DMS53 treated with DMSO at 0.1 percent for 48 hours (cell line): ENCODE results near the gene AKT3.

Experiments used
- DNase-seq: peaks from one replicate; lab custom pipeline; 2025; ENCODE audit not compliant: unreplicated experiment; lab: John Stamatoyannopoulos, UW

The AKT3 gene

DNA sequence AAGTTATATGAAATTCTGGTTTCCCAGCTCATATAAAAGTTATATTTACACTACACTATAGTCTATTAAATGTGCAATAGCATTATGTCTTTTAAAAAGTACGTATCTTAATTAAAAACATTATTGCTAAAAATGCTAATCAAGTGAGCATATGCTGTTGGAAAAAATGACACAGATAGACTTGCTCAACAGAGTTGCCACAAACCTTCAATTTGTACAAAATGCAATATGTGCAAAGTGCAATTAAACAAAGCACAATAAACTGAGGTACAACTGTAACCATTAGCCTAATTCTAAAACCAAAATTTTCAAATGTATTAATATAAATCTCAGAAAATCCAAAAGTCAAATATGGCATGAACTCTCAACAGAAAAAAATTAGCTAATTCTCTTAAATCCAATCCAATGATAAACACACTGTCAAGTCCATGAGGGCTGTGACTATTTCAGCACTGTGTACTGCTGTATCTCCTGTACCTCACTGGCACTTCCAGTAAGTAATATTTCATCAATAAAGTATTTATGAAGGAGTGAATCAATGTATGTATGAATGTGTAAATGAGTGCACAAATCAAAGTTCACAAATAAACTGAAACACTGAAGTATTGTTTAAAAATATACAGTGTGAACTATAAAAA is 116.3 kb downstream of the AKT3 start:
- DNase-seq: no peak

DNA sequence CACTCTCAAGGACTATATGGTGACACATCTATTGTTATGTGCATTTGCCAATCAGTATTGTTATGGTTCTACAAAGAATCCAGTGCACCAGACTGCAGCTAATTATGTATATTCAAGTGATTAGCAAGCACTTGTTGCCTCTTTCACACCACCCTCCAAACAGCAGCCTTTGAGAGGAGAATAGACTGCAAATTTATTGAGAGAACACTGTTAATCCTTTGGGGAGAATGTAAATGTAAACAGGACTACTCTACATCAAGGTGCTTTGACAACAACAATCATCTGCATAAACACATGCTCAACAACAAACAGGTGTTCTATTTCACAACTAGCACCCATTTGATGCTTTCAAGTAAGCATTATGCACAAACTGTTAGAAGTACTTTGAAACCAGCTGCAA is 117.4 kb downstream of the AKT3 start:
- peak; percentile 49 for DNase-seq

DNA sequence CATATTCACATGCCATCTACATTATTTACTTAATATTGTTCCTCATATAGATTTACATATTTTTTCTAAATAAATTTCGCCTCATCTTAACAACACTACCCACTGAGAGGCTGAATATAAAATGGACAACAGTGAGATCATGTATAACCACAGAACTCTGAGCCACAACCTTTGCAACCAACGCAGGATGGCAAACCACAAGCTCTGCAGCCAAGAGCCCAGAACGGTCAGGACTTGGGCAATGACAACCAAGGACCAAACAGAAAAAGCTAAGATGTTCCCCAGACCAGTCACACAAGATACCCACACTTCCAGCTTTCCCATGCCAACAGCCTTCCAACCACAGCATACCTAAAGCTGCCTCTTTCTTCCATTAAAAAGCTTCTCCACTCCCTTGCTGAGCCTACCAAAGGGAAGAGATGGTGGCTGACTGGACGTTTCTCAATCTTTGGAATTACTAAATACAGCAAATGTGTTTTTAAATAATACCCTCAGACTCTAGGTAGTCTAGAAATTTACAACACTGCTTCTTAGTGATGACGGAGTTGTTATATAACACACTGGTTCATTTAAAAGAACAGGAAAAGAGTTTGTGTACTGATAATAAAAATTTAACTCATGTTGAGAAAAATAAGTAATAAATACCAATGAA is 117.9 kb downstream of the AKT3 start:
- DNase-seq: no peak

DNA sequence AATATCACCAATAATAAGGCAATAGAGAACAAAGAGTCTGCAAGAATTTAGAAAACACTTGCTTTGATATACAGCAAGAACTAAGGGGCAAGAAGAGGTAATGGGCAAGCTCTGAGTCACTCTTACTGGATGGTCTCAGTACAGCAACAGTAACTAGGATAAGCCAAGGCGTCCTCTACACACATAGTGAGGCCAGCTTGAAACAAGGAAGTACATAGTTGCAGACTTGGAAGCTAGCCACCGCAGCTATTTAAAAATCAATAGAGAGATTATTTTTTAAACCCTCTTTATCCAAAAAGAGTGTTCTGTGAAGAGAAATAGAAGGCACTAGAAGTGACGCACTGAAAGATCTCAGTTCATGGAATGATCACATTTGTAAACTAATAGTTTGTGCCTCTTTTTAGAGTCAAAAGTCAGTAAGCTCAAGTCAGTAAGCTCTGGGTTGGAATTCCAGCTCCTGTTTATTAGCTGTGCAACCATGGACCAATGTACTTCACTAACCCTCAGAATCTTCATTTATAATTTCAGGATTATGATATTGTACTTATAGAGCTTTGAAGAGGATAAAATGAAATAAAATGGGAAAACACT is 118.6 kb downstream of the AKT3 start:
- DNase-seq: no peak

DNA sequence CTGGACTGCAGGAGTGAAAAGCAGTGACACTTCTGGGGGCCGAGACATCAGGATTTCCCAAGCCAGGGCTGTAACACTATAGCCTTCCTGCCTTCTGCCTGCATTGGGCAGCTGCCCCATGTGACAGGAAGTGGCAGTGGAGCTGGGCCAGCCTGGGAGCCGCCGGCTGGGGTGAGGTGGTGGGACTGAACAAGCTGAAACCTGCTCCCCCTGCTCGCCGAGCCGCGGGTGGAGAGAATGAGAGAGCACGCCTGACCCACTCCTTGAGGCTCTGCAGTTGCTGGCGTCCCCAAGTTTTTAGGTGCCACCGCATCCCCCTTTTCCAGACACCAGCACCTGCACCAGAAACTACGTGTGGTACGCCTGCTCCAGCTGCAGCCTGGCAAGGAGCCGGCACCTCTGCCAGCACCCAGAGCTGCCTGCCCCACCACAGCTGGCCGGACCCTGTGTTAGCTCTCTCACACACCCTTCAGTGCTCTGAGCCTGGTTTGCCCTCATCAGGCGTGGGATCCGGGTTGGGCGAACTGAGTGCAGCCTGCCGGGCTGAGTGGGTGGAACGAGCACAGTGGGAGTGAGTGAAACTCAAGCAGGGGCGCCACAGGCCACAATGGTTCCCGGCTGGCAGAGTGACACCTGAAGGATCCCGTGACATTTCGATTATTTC is 119.4 kb downstream of the AKT3 start:
- DNase-seq: no peak

DNA sequence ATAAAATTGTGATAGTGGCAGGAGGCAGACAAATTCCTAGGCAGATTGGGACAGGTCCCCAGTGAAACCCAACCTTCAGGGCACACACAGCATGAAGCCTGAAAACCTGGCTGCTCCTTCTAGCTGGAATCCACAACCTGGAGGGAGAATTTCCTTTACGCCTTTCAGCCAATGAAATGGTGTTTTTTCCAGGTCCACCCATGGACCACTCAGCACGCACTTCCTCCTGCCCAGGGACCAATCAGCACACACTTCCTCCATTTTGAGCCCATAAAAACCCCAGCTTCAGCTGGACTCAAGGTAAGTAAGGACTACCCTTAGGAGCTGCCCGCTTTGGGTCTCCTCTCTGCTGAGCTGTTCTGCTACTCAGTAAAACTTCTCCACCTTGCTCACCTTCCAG is 120.1 kb downstream of the AKT3 start:
- no peak for DNase-seq

DNA sequence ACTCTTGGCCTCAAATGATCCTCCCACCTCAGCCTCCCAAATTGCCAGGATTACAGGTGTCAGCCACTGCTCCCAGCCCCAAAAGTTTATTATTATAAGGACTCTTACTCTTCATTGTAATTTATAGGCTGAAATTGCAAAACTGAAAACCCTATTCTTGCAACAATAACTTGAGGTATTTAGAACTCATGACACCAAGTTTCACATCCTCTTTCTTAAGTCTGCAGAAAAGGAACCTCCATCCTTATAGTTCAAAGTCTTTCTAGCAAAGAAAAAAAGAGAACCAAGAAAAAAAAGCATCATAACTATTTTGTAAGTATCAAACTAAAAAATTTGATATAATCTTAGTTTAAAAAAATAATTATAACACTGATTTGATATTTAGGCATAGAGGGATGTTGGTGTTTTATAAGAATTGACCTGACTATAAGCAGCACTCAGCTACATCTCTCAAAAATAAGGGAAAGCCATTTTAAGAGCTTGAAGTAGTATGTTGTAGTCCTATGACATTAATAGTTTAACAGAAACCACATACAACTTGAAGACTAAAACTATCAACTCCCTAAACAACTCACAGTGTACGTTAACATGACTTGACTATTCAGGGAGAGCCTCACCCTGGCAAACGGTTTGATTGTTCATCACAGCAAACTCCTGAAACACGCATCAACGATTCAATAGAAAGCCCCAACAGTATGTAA is 122.4 kb downstream of the AKT3 start:
- DNase-seq: no peak

DNA sequence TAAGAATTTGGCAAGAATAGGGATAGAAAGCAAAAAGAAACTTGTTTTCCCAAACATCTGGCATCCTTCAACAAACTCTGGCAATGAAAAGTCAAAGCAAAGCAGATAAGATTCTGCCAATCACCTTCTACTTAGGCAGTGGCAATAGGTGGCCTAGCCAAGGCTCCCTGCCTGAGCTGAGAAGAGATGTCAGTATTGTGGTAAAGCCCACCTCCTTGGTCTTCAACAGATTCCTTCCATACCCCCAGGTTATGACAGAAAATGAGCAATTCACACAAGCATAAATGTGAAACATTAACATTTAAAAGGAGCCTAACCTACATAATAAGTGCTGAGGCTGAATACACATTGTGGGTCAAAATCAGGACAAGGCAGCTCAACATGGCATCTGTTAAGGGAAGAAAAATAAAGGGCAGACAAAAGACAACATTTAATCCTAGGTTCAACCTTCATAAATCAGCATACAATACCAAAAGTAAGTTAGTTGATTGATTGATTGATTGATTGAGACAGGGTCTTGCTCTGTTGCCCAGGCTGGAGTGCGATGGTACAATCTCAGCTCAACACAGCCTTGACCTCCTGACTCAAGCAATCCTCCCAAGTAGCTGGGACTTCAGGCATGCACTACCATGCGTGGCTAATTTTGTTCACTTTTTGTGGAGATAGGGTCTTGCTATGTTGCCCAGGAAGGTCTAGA is 123.1 kb downstream of the AKT3 start:
- no peak for DNase-seq

DNA sequence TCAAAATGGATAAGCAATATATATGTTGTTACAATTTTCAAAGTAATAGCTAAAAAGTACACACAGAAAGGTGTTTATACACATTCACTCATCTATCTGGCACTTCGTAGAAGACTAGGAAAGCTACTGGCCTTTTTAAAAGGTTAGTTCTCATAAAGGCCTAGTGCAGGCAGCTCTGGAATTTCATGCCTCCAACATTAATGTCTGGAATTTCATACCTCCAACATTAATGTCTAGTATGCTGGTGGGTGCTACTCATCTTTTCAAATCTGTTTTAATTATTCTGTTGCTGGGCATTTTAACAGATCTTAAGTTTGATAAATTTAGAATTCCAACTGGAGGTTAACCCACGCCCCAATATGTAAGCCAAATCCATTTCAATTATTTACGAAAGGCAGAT is 124.2 kb downstream of the AKT3 start:
- no peak for DNase-seq

DNA sequence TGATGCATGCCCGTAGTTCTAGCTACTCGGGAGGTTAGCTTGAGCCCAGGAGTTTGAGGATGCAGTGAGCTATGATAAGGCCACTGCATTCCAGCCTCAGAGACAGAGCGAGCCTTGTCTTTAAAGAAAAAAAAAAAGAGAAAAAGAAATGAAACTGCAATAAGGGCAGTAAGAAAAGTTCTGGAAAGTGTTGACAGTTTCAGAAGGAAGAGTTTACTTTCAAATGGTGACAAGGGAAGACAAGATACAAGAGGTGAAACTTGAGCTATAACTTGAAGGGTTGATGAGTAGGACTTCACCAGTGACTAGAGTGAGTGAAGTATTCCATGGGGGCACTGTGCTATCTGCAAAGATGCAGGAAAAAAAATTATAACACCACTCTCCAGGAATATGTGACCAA is 125.0 kb downstream of the AKT3 start:
- DNase-seq: no peak

DNA sequence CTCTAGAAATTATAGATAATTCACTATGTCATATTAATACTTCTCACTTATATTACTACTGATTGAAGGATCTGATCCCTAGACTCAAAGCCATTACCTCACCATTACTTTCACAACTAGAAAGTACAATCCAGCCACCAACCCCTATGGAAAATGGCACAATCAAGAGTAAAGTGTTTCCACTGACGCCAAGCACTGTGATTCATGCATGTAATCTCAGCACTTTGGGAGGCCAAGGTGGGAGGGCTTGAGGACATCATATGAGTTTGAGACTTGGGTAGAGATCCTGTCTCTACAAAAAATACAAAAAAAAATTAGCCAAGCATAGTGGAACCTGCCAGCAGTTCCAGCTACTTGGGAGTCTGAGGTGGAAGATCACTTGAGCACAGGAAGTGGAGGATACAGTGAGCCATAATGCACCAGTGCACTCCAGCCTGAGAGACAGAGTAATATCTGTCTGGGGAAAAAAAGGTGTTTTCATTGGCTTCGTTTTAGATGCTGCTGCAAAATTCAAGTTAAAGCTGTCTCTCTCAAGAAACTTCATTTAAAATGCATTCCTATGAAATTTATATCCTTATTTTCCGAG is 126.5 kb downstream of the AKT3 start:
- no peak for DNase-seq

DNA sequence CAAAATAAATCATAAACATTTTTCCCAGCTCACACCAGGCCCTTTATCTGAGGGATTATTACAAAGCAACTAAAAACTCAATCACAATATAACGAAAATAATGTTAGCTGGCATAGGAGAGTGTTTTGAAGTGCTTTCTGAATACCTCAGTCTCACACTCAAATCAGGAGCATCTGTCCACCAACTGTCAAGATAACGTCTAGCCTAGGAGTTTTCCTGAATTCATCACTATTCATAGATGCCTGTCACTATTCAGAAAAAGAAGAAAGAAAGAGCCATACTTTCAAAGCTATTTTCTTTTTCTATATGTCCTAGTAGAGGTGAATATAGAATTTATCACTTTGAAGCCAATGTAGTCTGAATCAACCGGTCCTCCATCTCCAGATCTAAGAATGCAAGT is 127.0 kb downstream of the AKT3 start:
- no peak for DNase-seq

DNA sequence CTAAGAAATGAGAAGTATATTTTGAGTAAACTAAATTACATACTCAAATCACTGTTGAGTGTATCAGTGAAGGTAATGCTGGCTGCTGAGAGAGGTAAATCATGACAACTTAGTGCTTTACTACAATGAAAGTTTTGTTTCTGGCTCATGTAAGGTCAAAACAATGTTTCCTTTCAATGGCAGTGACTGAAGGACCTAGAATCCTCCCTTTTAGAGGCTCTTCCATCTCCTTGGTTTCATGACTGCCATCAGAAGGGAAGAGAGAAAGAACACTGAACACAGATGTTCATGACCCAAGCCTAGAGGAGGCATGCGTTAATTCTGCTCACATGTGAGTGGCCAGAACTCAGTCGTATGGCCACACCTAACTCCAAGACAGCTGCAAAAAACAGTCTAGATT is 130.6 kb downstream of the AKT3 start:
- no peak for DNase-seq

DNA sequence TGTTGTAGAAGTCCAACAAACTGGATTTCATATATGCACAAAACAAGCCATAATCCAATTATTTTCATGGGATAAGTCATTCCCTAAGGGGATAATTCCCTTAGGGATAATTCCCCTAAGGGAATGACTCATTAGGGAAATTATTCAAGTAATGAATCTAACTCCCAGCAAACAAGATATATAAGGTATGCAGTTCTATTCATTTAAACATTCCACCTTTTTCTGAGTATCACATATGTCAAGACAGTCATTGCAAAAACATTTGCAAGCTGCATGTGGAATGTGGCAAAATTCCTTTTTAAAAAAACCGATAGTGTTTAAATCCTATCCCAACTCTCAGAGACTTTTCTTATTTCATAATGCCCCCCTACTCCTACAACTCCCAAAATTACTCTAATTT is 131.2 kb downstream of the AKT3 start:
- DNase-seq: no peak

DNA sequence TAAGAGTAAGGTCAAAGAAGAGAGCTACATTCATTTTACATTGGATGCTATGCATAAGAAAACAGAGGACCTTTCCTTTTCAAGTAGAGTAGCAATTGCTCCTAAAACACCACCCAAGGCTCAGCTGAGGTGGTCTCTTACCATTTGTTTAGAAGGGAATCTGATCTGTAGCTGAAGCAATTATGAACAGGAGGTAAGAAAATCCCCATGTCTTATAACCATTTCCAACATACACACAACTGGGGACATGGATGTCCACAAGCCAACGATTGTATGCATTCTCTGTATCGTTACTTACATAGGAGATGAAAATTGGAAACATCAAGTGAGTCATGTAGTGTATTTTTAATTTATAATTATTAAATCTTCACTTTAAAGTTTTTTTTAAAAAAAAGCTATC is 132.0 kb downstream of the AKT3 start:
- DNase-seq: no peak

DNA sequence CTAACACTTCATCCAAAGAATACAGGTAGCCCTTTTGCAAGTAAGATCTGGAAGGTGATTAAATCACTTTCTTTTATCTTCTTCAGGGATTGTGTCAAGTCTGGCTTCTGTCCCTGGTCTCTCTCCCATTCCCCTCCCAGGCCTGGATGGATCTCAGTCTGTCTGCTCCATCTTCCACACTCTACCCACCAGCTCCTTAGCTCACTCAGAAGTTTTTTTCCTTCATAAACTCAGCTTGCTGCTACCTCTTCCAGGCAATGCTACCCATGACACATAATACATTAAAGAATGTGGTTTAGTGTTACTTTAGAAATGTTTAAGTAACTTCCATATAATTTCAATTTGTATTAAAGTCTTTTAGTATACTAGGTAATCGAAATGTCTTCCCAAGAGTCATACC is 133.1 kb downstream of the AKT3 start:
- no peak for DNase-seq

DNA sequence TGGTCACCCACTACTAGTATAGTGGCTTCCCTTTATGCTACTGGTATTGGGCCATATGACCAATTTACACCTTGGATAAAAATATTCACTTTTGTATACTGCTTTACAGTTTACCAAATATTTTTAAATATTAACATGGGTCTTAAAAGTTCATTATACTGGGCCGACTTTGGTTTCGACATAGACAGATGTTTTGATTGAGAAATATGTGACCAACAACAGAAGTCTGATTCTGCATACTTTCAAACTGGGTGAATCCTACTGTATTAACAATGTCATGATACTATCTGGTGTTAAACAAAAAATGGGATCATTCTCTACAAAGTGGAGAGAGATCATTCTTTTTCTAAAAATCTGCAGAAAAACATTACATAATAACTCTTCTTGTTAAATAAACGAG is 134.8 kb downstream of the AKT3 start:
- no peak for DNase-seq

DNA sequence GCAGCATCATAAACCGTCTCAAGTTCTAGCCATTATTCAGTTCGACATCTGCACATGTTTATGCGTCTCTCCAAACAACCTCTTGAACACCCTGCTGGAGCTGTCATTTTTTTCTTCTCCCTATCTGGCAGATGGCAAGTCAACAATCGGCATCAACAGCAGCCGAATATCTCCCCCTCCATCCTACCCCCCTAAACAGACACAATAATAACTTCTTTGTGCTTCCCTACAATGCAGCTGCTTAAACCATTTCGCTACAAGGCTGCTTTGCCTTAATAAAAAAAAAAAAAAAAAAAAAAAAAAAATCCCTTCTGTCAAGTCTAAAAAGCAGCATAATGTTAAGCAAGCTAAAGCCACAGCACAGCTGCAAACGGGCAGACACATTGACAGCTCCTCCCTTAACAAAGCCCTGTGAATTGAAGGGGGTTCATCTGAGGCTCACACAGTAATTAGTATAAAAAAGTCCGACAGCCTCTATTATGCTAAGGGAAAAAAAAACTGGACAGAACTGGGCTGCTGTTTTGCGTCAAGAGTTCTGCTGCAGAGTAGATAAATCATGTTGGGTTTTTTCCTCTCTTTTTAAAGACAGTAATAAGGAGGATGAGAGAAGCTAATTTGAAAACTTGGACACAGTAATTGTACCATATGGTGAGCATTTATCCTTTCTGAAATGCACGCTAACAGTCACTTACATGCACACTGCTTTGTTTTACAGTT is 136.4 kb downstream of the AKT3 start:
- DNase-seq: peak; percentile 70

DNA sequence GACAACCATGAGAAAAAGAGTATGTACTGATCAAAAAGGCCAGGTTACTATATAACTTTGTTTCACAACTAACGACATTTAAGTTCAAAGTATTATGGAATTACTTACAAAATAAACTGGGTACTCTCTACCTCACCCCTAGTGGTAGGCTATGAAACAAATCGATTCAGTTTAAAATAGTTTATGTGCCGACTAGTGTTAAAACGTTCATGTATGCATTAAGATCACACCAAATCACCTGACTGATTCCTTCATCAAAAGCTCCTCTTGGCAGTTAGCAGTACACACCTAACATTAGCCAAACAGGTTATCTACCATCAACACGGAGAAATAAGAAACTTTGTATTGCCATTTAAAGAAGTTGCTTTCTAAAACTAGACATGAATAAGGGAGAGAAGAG is 137.1 kb downstream of the AKT3 start:
- DNase-seq: no peak

DNA sequence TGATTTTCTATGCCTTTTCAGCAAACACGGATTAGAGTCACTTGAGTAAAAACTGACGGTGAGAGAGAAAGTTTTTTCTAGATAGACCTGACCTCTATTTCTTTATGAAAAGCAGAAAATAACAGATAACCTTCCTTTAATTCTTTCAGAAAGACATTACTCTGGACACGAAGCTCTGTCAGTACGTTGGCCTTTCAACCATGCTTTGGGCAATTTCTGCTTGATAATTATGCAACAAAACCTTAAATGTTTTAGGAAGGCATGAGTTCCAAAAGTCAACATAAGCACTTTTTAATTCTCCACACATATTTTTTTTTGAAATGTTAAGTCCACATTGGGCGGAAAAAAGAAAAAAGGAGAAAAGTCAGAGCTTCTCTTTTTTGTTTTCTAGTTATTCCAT is 137.8 kb downstream of the AKT3 start:
- no peak for DNase-seq
